GM18858 (cell line): ENCODE data around the gene FGF12.

Experiments used
- ATAC-seq: cut with Tn5 transposase; IDR thresholded peaks from one replicate; pipeline ENCODE4 v1.9.1; 2021; ENCODE audit not compliant: unreplicated experiment

The FGF12 gene

GRCh38 chr3:192219926-192220325, 507.4 kb downstream of the FGF12 start:
- no peak for ATAC-seq

- ATAC-seq, result no peak
Measured at GRCh38 chr3:192216067-192216466, 511.3 kb downstream of the FGF12 start.

GRCh38 chr3:192212979-192213378, 514.4 kb downstream of the FGF12 start:
- no peak for ATAC-seq

- ATAC-seq, result no peak
Measured at GRCh38 chr3:192212335-192212734, 515.0 kb downstream of the FGF12 start.

GRCh38 chr3:192207651-192208050, 519.7 kb downstream of the FGF12 start:
- ATAC-seq, result no peak

- no peak for ATAC-seq
Measured at GRCh38 chr3:192207239-192207638, 520.1 kb downstream of the FGF12 start.

GRCh38 chr3:192194085-192194484, 533.3 kb downstream of the FGF12 start:
- ATAC-seq, result no peak

GRCh38 chr3:192188218-192188835, 539.0 kb downstream of the FGF12 start:
- ATAC-seq, result peak; percentile 92

- no peak for ATAC-seq
Measured at GRCh38 chr3:192187485-192188051, 539.8 kb downstream of the FGF12 start.

- ATAC-seq, result no peak
Measured at GRCh38 chr3:192186498-192186897, 540.8 kb downstream of the FGF12 start.

GRCh38 chr3:192186045-192186444, 541.3 kb downstream of the FGF12 start:
- ATAC-seq, result no peak

- no peak for ATAC-seq
Measured at GRCh38 chr3:192183109-192183508, 544.2 kb downstream of the FGF12 start.

GRCh38 chr3:192181151-192181550, 546.2 kb downstream of the FGF12 start:
- ATAC-seq, result no peak

- no peak for ATAC-seq
Measured at GRCh38 chr3:192177383-192177782, 550.0 kb downstream of the FGF12 start.

- ATAC-seq, result no peak
Measured at GRCh38 chr3:192174283-192174682, 553.1 kb downstream of the FGF12 start.

- no peak for ATAC-seq
Measured at GRCh38 chr3:192171213-192171612, 556.1 kb downstream of the FGF12 start.

GRCh38 chr3:192170659-192171058, 556.7 kb downstream of the FGF12 start:
- no peak for ATAC-seq

- ATAC-seq, result no peak
Measured at GRCh38 chr3:192170031-192170430, 557.3 kb downstream of the FGF12 start.

- ATAC-seq, result no peak
Measured at GRCh38 chr3:192169332-192169915, 557.9 kb downstream of the FGF12 start.

- ATAC-seq, result no peak
Measured at GRCh38 chr3:192168202-192168601, 559.1 kb downstream of the FGF12 start.

GRCh38 chr3:192165552-192165951, 561.8 kb downstream of the FGF12 start:
- no peak for ATAC-seq

- no peak for ATAC-seq
Measured at GRCh38 chr3:192161661-192162060, 565.7 kb downstream of the FGF12 start.

- ATAC-seq, result no peak
Measured at GRCh38 chr3:192156382-192156781, 571.0 kb downstream of the FGF12 start.
